Smooth muscle cell of the brain vasculature (primary cell): ENCODE results near the gene PTPRG.

Experiments used
- DNase-seq: peaks from one replicate; pipeline ENCODE4 v3.0.0-alpha.2; 2012; ENCODE audit warnings: low read depth, low spot score

The PTPRG gene

DNA sequence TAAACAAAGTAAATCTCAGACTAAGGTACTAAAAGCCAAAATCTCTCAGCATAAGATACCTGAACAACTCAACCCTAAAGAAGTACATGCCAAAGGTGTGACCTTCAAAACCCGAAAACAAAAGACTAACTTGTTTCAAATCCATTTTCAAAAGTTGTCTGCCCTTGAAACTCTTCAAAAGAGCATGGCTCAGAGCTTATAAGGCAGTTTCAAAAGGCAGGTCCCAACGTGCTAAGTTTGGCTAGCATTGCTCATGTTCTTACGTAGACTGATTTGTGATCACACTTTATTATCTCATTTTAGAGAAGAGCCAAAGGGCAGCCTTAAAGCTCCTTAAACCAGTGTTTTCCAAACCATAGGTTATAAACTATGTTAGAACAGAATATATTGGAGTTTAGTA is 699.8 kb downstream of the PTPRG start:
- DNase-seq: no peak

DNA sequence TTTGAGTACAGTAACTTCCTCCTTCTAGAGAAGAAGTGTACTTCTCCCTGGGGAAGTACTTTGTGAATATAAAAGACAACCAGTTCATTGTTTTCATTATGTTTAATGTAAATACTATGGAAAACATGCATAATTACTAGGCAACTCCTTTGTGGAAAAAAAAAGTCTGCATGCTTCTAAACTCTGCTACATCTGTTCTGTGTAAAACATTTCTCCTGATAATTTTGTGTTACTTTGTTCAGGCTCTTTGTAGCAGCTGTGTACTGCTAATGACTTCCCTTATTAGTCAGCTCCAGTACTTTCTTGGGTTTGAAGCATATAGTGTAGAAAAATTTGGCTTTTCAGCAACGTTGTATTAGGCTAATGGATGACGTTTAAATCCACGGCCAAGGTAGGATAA is 700.4 kb downstream of the PTPRG start:
- DNase-seq: no peak

GRCh38 chr3:62265528-62265927 is 704.2 kb downstream of the PTPRG start:
- DNase-seq: no peak

GRCh38 chr3:62266668-62267283 is 705.4 kb downstream of the PTPRG start:
- no peak for DNase-seq

DNA sequence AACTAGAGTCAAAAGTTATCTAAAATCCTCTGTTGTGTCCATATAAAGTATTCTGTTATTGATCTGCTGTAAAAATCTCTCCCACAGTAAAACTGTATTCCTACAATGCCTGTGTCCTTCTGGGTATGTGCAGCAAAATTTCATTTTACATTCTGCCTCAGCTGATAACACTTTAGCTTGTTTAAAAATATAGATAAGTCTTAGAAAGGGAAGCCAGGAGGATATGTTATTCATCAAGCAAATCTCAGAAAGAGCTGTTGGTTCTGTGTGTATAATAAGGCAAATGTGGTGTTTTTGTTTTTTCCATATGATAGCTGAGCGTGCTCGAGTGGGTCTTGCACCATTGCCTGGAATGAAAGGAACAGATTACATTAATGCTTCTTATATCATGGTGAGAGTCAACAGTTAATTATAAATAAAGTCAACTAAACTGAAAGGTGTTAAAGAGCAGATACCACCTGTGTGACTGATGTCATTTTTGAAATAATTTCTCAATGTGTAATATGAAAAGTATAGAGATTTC is 715.3 kb downstream of the PTPRG start:
- DNase-seq: no peak

GRCh38 chr3:62277450-62277849 is 716.1 kb downstream of the PTPRG start:
- no peak for DNase-seq

- no peak for DNase-seq
Observed at GRCh38 chr3:62277986-62278385, 716.6 kb downstream of the PTPRG start.

DNA sequence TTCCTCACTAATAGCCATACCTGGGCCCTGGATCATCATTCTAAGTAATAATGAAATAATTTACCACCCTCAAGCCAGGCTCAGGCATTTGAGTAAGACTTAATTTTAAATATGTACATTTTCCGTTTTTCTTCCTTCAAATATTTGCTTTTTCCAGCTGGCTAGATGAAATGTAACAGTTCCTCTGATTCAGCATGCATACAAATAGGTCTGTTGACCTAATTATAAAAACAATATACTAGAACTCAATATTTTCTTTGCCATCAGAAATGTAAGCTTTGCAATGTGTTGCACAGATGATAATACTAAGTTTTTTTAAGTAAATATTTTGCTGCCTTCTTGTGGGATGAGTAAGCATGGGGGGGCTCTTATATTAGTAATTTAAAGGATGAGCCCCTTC is 720.4 kb downstream of the PTPRG start:
- peak; percentile 1 for DNase-seq

DNA sequence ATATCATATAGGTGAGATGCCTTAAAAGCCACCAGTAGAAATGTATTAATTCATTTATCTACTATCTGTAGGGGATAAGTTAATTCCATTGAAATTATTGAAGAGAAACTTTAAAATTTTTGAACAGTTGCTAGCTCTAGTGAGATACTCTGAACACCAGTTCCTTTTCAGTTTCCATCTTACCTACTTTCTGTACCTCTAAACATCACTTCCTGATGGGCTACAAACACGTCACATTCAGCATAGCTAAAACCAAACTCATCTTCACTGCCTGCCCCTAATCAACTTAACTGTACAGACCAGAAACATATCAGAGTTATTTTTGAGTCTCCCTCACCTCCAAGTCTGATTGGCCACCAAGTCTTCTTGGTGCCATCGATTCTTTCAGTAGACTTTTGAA is 723.1 kb downstream of the PTPRG start:
- DNase-seq: no peak

DNA sequence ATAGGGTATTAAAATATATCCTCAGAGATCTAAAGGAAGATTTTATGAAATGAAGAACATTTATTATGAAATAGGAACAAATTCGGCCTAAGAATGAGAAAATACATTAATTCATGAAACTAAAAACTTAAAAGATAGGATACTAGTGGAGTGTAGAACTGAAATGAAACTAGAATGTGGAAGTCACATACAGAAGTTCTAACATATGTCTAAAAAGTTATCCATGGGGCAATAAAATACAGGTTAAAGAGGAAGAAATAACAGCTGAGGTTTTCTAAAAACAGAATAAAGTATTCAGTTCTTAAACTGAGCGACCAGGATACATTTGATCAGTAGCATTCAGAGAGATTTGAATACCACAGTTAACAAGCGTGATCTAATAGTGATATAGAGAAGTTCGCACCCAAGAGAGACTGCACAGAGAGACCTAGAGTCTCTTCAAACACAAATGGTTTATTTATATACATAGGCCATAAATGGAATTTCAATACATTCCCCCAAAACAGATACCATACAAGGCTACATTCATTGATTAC is 726.1 kb downstream of the PTPRG start:
- no peak for DNase-seq

- no peak for DNase-seq
Observed at GRCh38 chr3:62289922-62290321, 728.6 kb downstream of the PTPRG start.

DNA sequence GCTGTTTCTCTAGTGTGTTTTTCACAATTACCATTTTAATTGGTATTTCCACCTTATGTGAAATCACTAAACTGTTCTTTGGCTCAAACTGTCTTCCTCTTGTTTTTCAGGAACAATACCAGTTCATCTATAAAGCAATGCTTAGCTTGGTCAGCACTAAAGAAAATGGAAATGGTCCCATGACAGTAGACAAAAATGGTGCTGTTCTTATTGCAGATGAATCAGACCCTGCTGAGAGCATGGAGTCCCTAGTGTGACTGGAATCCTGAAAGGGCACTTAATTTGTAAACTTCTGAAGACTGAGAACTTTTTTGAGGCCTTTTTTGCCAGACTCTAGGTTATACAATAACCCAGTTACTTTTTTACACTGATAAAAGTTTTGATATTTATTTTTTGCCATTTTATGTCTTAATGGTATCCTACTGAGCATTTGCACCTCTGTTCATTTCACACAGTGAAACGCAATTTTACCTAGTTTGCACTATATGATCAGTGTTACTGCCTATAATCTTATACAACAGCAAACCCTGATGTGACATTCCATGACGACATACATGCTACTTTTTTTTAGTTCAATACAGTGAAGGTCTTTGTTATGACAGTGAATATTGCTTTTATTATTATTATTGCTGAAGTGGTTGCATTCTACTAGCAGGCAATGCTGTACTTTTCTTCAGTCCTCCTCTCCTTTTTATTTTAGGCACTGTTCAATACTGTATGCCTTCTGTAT is 731.8 kb downstream of the PTPRG start:
- no peak for DNase-seq

DNA sequence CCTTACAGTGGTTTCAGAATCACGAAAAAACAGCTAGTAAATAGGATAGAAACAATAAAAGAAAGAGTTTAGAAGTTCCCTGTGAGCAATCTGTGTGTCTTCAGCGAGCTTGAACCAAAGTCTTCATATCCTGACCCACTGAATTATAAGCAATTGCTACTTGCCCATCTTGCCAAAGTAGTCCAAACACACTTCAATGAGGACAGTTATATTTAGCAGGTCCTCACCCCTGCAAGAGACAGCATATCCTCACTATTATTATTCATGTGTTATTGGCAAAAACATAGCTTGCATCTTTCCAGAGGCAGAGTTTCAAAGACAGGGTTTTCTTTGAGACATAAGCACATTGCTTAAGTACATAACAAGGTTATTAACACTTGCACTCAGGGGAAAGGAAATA is 734.2 kb downstream of the PTPRG start:
- DNase-seq: no peak

DNA sequence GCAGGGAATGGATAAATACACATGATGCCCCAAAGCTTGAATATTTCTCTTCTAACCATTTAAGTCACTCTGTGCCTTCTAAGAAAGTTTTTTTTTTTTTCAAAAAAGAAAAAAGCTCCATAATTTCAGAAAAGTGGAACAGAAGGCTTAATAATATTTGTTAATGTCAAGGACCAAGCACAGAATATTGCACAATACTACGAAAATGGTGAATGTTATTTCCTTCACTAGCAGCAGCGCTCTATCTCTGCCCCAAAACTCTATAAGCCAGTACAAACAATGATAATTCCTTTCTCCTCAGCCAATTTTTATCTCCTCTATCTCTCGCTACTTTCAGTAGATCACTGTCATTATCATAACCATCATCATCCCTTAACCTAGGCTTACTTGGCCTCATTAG is 739.2 kb downstream of the PTPRG start:
- no peak for DNase-seq

DNA sequence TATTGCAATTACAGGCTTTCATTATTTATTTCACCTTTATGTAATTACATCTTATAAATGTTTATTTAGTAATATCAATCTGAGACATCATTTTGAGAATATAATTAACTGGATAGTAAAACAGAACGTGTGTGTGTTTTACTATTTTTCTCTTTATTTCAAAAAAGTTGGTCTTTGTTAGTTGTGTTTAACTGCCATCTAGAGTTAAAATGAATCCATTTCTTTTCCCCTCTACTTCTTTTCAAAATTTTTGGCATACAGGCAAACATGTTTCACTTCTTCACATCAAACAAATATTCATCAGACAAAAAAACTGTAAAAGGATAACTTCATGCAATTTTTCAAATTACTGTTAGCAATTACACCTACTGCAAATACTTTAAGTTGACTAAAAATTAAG is 750.8 kb downstream of the PTPRG start:
- no peak for DNase-seq

GRCh38 chr3:62316525-62316924 is 755.2 kb downstream of the PTPRG start:
- DNase-seq: no peak

GRCh38 chr3:62318365-62318751 is 757.0 kb downstream of the PTPRG start:
- DNase-seq: no peak

DNA sequence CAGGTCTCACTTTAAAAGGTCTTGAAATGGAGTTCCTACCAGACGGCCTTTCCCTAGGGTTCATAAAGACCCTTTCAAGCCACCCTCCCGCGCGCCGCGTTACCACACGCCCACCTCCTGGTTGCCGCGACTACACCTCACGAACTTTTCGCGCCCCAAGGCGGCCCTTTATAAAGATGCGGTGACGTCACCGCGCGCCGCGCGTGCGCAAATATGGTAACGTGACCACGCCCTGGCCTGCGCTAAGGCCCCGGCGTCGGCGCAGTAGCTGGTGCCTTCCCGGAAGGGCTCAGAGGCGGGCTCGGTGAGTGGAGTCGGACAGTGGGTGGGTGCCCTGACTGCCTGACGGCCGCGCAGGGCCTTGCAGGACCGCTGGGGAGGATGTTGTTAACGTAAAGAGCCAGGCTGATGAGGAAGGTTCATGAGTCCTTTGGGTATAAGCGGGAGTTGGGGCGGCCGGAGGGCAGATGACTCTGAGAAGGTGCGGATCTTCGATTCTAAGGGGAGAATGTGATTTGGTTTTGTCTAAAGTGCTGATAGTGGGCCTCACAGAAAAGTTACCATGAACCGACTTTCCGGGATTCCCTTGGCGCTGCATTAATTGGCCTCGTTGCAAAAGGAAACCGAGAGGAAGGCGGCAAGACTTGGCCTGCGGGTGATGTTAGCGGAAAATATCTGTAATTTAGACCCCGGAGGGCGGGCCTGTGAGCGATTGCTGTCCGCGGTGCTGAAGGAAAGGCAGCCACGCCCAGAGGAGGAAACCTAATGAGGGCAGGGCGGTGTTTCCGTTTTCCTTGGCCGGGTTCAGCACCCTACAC is 757.6 kb downstream of the PTPRG start:
- peak; percentile 59 for DNase-seq

DNA sequence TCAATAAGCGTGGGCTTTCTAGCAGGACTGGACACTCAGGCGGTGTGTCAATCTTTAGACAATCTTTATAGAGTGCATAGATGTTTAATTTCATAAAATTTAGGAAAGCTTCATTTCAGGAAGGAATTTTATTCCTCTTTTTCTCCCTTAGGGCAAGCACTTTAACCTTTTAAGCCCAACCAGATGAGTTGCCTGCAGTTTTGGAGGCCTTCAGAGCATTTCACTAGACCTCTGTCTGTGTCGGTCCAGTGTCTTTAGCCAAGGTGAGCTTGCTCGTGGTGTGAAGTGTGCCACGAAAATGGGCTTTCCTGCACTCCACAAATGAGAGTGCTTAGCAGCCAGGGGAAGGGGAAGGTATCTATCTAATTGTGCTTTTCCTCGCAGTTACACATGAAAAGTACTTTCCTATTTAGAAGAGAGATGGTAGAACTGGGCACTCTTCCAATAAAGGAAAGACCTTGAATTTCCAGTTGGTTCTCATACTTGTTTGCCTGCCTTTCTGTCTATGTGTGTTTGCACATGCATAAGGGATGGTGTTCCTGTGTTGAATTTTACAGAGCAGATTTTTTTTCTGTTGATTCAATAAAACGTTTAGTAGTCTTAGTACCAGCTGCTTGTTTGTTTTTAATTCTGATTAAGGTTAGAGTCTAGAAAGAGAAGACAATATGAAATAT is 758.3 kb downstream of the PTPRG start:
- no peak for DNase-seq

DNA sequence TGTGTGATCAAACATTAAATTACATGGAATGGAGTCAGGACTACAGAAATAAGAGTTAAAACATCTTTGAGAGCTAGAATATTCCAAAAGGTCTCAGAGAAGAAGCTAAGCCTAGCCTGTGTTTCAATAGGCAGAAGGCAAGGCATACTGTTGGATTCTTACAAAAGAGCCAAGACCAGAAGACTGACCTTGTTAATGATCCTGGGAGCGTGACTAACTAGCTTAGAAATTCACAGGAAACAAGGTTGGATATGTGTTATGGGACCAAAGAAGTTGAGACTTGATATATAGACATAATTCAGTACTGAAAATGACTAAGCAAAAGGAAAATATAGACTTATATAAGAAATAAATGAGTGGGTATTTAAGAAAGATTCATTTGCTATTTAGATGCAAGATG is 761.9 kb downstream of the PTPRG start:
- no peak for DNase-seq

DNA sequence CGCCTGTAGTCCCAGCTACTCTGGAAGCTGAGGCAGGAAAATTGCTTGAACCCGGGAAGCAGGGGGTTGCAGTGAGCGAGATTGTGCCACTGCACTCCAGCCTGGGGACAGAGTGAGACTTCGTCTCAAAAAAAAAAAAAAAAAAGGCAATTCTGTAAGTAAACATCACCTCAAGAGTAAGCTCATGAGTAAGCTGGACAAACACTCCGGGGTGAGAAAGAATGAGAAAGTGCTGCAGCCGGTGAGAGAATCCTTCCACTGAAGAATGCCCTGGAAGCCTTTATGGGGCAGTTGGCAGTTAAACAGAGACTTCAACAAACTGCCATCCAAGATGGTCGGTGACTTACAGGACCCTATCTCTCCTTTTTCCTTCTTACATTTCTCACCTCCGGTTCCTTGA is 764.5 kb downstream of the PTPRG start:
- DNase-seq: no peak

DNA sequence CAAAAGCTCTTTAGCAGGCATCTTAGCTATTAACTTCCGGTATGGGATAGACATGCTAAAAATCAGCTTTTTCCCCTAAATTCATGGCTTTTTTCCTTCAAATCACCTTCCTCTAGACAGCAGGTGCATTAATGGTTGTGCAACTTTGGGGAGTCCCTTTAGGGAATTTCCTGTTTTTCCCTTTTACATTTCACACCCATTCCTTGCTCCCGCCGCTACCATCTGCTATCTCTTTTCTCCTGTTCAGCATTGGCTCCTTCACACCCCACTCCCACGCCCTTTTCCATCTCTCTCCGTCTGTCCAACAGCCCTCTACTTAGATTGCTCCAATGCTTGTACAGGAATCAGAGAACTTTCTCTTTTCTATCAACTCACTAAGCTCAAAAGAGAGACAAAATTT is 768.6 kb downstream of the PTPRG start:
- DNase-seq: no peak
